Ishikawa (cell line): ENCODE data around the gene PRDM11.

Experiments
- CEBPB ChIP-seq: IDR thresholded peaks from 2 replicates; pipeline ENCODE4 v1.6.1; 2012
- CREB1 ChIP-seq: IDR thresholded peaks from 2 replicates; pipeline ENCODE4 v1.6.1; 2012; ENCODE audit warnings: low read depth
- EGR1 ChIP-seq: IDR thresholded peaks from 2 replicates; pipeline ENCODE4 v1.6.1; 2012
- EP300 ChIP-seq: IDR thresholded peaks from 2 replicates; pipeline ENCODE4 v1.6.1; 2012; ENCODE audit warnings: borderline replicate concordance
- FOXM1 ChIP-seq: IDR thresholded peaks from 2 replicates; pipeline ENCODE4 v1.6.1; 2012; ENCODE audit warnings: low read depth, borderline replicate concordance
- NFIC ChIP-seq: IDR thresholded peaks from 2 replicates; pipeline ENCODE4 v1.6.1; 2012
- RAD21 ChIP-seq: IDR thresholded peaks from 2 replicates; pipeline ENCODE4 v1.6.1; 2012; ENCODE audit warnings: low read depth
- REST ChIP-seq: IDR thresholded peaks from 2 replicates; pipeline ENCODE4 v1.6.1; 2012; ENCODE audit warnings: low read depth, mild to moderate bottlenecking
- TAF1 ChIP-seq: IDR thresholded peaks from 2 replicates; pipeline ENCODE4 v1.6.1; 2012; ENCODE audit warnings: low read depth, mild to moderate bottlenecking
- TCF12 ChIP-seq: IDR thresholded peaks from 2 replicates; pipeline ENCODE4 v1.6.1; 2012; ENCODE audit warnings: low read depth
- TEAD4 ChIP-seq: IDR thresholded peaks from 2 replicates; pipeline ENCODE4 v1.6.1; 2012
- USF1 ChIP-seq: IDR thresholded peaks from 2 replicates; pipeline ENCODE4 v1.6.1; 2012
- YY1 ChIP-seq: IDR thresholded peaks from 2 replicates; pipeline ENCODE4 v1.6.1; 2012; ENCODE audit warnings: low read depth
- ZBTB7A ChIP-seq: IDR thresholded peaks from 2 replicates; pipeline ENCODE4 v1.6.1; 2012; ENCODE audit warnings: low read depth
- TF ChIP-seq, protein P1 (sequence below): IDR thresholded peaks from 2 replicates; pipeline ENCODE4 v1.6.1; 2012

The PRDM11 gene

DNA sequence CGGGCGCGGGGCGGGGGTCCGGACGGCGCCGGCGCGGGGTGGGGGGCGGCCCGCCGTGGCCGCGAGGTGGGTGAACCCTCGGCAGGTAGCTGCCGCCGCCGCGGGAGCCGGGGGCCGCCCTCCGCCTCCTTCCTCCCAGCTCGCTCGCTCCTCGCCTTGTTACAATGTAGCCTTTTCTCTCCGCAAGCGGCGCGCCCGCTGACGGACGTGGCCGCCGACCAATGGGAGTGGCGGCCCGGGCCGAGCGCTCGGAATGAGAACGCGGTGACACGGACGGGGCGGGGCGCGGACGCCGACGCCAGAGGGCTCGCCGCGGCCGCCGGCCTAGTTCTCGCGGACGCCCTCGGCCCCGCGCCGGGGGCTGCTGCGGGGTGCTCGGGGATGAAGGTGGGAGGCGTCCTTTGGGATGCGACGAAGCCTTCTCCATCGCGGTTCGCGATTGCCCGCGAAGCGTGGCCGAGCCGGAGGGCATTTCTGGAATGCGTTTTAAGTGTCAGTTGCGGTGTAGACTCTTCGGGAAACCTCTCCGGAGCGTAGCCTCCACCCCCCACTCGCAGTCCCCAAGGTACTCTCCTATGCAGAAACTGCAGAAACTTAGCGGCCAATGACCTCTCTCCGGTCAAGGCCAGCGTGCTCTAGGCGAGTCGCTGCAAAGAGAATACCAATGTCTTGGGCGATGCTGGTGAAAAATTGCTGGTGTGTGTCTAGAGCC lies 734 bp downstream of the PRDM11 start:
- TF ChIP-seq YY1 (no peak; the same call in 1 of the 2 replicates), TAF1 (peak; percentile 48; the same call in 1 of the 2 replicates)
- TF ChIP-seq, protein P1, sequence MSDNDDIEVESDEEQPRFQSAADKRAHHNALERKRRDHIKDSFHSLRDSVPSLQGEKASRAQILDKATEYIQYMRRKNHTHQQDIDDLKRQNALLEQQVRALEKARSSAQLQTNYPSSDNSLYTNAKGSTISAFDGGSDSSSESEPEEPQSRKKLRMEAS: 0 out of 2 replicates have a peak, but pooled peaks have one; percentile 52

DNA sequence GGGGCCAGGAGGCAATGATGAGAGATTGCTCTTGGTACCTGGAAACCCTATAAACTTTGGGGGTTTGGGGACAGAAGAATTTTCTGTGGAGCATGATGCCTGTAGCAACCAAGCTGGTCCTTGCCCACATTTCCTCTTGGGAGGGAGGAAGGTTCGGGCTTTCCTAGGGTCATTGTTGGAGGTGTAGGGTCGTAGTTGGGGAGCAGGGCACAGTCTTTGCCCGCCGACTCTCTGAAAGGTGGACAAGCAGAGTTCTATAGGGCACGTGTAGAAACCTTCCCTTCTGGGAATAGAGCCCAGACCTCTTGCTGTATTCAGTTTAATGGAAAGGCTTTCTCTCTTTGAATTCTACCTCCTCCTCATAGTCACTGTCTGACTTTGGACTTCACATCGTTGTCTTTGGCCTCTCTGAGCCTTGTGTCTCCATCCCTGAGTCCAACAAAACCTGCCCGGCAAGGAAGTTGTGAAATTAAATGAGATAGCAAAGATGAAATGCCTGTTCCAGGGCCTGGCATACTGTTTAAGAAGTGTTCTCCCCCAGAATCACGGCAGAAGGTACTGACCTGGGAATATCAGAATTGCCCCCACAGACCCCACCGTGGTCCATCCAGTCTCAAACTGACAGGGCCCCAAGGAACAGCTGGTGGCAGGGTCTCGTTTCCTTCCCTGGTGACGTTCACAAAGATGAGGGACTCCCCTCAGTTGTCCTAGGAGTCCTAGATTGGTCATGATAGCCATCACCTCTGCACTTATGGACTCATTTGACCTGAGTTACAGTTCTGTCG lies 1.6 kb downstream of the PRDM11 start:
- TF ChIP-seq FOXM1 (no peak), USF1 (no peak), TEAD4 (no peak), NFIC (no peak)

DNA sequence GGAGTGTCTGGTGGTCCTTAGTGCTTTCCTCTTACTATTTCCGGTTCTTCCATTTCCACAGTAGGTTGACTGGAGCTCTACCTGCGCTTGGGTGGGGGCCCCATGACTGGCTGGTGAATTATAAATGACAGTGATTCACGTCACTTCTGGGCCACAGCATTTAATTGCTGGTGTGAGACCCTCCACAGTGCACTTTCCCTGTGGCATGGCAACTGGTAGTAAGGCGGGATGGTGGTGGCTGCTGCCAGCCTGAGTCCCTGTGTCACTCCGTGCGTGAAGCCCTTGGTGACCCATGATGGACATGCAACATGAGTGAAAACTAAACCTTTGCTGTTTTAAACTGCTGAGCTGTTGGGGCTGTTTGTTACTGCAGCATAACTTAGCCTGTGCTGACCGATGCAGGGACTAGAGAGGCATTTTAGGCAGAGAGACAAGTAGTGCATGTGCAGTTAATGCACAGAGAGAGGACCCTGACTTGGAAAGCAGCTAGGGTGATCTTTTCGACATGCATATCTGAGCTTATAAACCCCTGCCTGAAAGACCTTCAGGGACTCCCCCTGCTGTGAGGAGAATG lies 3.1 kb downstream of the PRDM11 start:
- no peak for TF ChIP-seq TCF12

GRCh38 chr11:45150301-45150700 lies 3.9 kb downstream of the PRDM11 start:
- no peak for TF ChIP-seq FOXM1
- TF ChIP-seq NFIC: no peak
- TF ChIP-seq, protein P1: no peak
- no peak for TF ChIP-seq YY1
- TF ChIP-seq TCF12: no peak
- no peak for TF ChIP-seq RAD21
- no peak for TF ChIP-seq TEAD4
- no peak for TF ChIP-seq CEBPB
- no peak for TF ChIP-seq CREB1
- TF ChIP-seq TAF1: no peak
- TF ChIP-seq EGR1: no peak
- TF ChIP-seq USF1: no peak
- no peak for TF ChIP-seq ZBTB7A
- no peak for TF ChIP-seq REST
- no peak for TF ChIP-seq EP300

GRCh38 chr11:45150943-45151342 lies 4.5 kb downstream of the PRDM11 start:
- TF ChIP-seq CREB1 (no peak), TAF1 (no peak), CEBPB (no peak), RAD21 (no peak), YY1 (no peak), NFIC (no peak), FOXM1 (no peak), TEAD4 (no peak), EGR1 (no peak), ZBTB7A (no peak), USF1 (no peak), EP300 (no peak), TCF12 (no peak), REST (no peak)
- TF ChIP-seq, protein P1: no peak
